Endodermal cell (in vitro differentiated cells): ENCODE data around the gene CLIC6. TPM values are rescaled to one million over a fixed set of nuclear protein-coding genes. Genes with fewer than 3 reads are reported as not detected.

Experiments
- DNase-seq: peaks from one replicate; pipeline ENCODE4 v3.0.0-alpha.2; 2017
- H3K27ac ChIP-seq: 2 replicates; pipeline ENCODE4 v1.5.1; 2013; ENCODE audit warnings: mild to moderate bottlenecking, low read depth, low read length, moderate library complexity
- H3K27me3 ChIP-seq: 2 replicates; pipeline ENCODE4 v1.6.1; 2013; ENCODE audit warnings: mild to moderate bottlenecking, low read length, moderate library complexity; ENCODE audit not compliant: insufficient read depth, control insufficient read depth, poor library complexity, severe bottlenecking
- H3K36me3 ChIP-seq: 2 replicates; pipeline ENCODE4 v1.7.0; 2013; ENCODE audit warnings: mild to moderate bottlenecking, low read length, moderate library complexity; ENCODE audit not compliant: control insufficient read depth, insufficient read depth
- H3K4me1 ChIP-seq: one replicate; pipeline ENCODE4 v1.7.0; 2013; ENCODE audit warnings: low read length; ENCODE audit not compliant: control insufficient read depth, insufficient read depth
- H3K4me3 ChIP-seq: 2 replicates; pipeline ENCODE4 v1.5.1; 2013; ENCODE audit warnings: mild to moderate bottlenecking, low read length, moderate library complexity
- H3K9ac ChIP-seq: 2 replicates; pipeline ENCODE4 v1.6.1; 2013; ENCODE audit warnings: mild to moderate bottlenecking, low read length, moderate library complexity; ENCODE audit not compliant: poor library complexity, severe bottlenecking; ENCODE audit errors: extremely low read depth
- H3K9me3 ChIP-seq: 2 replicates; pipeline ENCODE4 v1.6.1; 2013; ENCODE audit warnings: mild to moderate bottlenecking, low read length, moderate library complexity; ENCODE audit not compliant: control insufficient read depth
- H3K27ac Mint-ChIP-seq: 2 replicates; pipeline ENCODE4 v1.8.0; 2020; ENCODE audit warnings: mixed read lengths
- H3K27me3 Mint-ChIP-seq: 2 replicates; pipeline ENCODE4 v1.8.0; 2021; ENCODE audit warnings: mild to moderate bottlenecking, mixed read lengths; ENCODE audit not compliant: insufficient read depth
- H3K36me3 Mint-ChIP-seq: 2 replicates; pipeline ENCODE4 v1.8.0; 2020; ENCODE audit warnings: low read depth, mixed read lengths
- H3K4me1 Mint-ChIP-seq: 2 replicates; pipeline ENCODE4 v1.8.0; 2020; ENCODE audit warnings: mixed read lengths
- H3K4me3 Mint-ChIP-seq: 2 replicates; pipeline ENCODE4 v1.8.0; 2020; ENCODE audit warnings: mild to moderate bottlenecking, moderate library complexity, mixed read lengths
- H3K9me3 Mint-ChIP-seq: 2 replicates; pipeline ENCODE4 v1.8.0; 2020; ENCODE audit warnings: mild to moderate bottlenecking, mixed read lengths
- CTCF ChIP-seq: fragments of 200-600 bp; sonication (generic); conservative IDR thresholded peaks from 2 replicates; pipeline ENCODE4 v1.5.0; 2021; ENCODE audit warnings: antibody characterized with exemption, mild to moderate bottlenecking
- whole genome bisulfite sequencing, 2 experiments: methylation state at CpG; one replicate each; pipeline versions ENCODE4 v1.1.5 to v1.1.7; 2013; ENCODE audit warnings: missing lambda C conversion rate in 2 of 2, mixed read lengths in 1 of 2; ENCODE audit not compliant: insufficient coverage in 1 of 2, insufficient read length in 1 of 2; 5-methylcytosine and 5-hydroxymethylcytosine counted together
- long read RNA-seq, 4 experiments: library from polyadenylated mRNA in 2 of 4; library from RNA in 1 of 4; library from capped mRNA in 1 of 4; stranded (forward) in 3 of 4; unstranded in 1 of 4; transcript quantifications; one replicate each; pipeline ENCODE4 v2.0.0, GENCODE V29; 2020 to 2021; ENCODE audit warnings: inconsistent platforms in 1 of 4
- polyA plus RNA-seq, 2 experiments: library from polyadenylated mRNA; stranded (reverse); fragments of 50-300 nt; gene quantifications; one replicate each; pipeline ENCODE4 v1.2.3, GENCODE V29; 2013
- total RNA-seq, 2 donors: library from RNA; stranded (reverse); fragmentation: NEBNext Ultra II Directional in 1 of 2; extraction: Animal tissue kit (Norgen Biotek cat#: 25700) in 1 of 2; gene quantifications; 2 replicates in 1 of 2; 3 replicates in 1 of 2; pipeline ENCODE4 v1.2.1, GENCODE V29; 2021

Gene CLIC6
- 1 to 10 TPM; 1.7 to 2.4 TPM for total RNA-seq
- 1.1 TPM for polyA plus RNA-seq (2013, experiment 1 of 2)
- 1.2 TPM for polyA plus RNA-seq (2013, experiment 2 of 2)
- long read RNA-seq, experiment 1, partial matches to known transcripts = 0 of 2 reads
- long read RNA-seq, experiment 1, other reads (novel, unspliced or antisense) = 2 of 2 reads
- long read RNA-seq, experiment 2, partial matches to known transcripts = 1 of 3 reads
- long read RNA-seq, experiment 2, other reads (novel, unspliced or antisense) = 1 of 3 reads
- long read RNA-seq, experiment 3, partial matches to known transcripts = 0 of 1 reads
- long read RNA-seq, experiment 3, other reads (novel, unspliced or antisense) = 0 of 1 reads
- long read RNA-seq, experiment 4, partial matches to known transcripts = 0 of 1 reads
- long read RNA-seq, experiment 4, other reads (novel, unspliced or antisense) = 1 of 1 reads

DNA sequence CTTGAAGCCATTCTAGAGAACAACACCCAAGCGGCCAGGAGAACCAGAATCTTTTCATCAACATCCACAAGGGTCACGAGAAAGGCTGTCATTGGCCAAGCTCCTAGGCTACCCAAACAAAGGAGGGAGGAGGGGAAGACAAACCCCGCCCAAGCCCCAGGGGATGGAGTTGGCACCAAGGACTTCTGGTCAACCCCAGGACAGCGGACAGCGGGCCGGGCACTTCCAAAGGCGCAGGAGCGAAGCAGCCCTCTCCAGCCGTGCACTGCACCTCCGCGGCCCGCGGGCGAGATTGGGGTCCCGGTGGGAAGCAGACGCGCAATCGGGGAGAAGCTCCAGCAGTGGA is at the start of gene CLIC6:
Gene CLIC6 (plus strand): TSS at position 192 of the 346 bp plus-strand sequence. CDS start 395 bp downstream, outside the sequence.
- no peak within 1 kb of the TSS for H3K27ac Mint-ChIP-seq
- H3K4me3 ChIP-seq = peak within 1 kb of the TSS; percentile 73
- H3K4me1 Mint-ChIP-seq = peaks cover 3% of the 10 kb centered on the region
- H3K27me3 Mint-ChIP-seq = peaks cover 83% of the 10 kb centered on the region
- no peak for TF ChIP-seq CTCF
- peaks cover 81% of the 10 kb centered on the region for H3K27me3 ChIP-seq
- H3K4me3 Mint-ChIP-seq = peak within 1 kb of the TSS; percentile 62
- H3K9me3 ChIP-seq = no peaks in the 10 kb centered on the region
- no peaks in the 10 kb centered on the region for H3K36me3 Mint-ChIP-seq
- WGBS, 2 experiments = 3 to 11% methylated on average over 11 to 18 of the region's 18 CpGs
- peak; percentile 92 for DNase-seq
- H3K36me3 ChIP-seq = no peaks in the 10 kb centered on the region
- H3K27ac ChIP-seq = no peak within 1 kb of the TSS
- no peaks in the 10 kb centered on the region for H3K9me3 Mint-ChIP-seq
- no peaks in the 10 kb centered on the region for H3K4me1 ChIP-seq
- no peak within 1 kb of the TSS for H3K9ac ChIP-seq

DNA sequence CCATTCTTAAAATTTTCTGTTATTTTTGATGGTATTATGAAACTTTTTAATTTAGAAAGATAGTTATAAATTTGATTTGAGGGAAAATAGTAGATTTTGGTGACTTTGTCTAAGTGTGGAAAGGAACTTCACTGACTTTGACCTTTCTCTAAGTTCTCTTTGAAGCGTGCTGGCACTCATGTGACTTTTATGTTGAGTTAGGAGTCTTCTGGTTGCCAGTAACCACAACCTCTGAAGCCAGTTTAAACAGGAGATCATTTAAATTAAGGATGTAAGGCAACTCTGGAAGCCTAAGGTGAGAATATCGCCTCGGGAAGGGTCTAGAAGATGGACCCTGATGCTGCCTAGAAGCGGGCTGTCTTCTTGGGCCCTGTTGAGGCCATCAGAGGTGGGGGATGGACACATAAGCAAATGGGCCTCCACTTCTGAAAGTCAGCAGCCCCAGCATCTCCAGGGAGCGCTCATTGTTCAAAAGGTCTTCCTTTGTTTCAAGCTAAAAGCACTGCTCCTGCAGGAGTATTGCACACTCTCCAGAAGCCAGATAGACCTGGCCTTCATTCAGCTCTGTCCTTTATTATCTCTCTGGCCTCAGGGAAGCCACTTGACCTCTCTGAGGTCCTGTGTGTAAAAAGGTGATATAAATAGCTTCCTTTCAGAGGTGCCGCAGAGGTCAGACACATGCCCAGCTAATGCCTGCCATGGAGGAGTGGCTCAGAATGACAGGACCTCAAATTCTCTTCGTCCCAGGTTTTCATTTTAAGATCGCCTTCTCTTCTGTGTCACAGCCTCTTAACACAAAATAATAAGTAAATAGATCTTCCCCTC is 48.7 kb upstream of the CLIC6 start:
- Histone ChIP-seq H3K4me3 (no peak overlapping the region), H3K36me3 (no peaks in the 10 kb centered on the region), H3K27ac (no peak overlapping the region), H3K4me1 (no peaks in the 10 kb centered on the region), H3K27me3 (peaks cover 37% of the 10 kb centered on the region), H3K9ac (no peak overlapping the region), H3K9me3 (no peaks in the 10 kb centered on the region)
- no peak for TF ChIP-seq CTCF
- no peak overlapping the region for H3K27ac Mint-ChIP-seq
- H3K9me3 Mint-ChIP-seq = no peaks in the 10 kb centered on the region
- DNase-seq = peak; percentile 13
- no peak overlapping the region for H3K4me3 Mint-ChIP-seq
- peaks cover 2% of the 10 kb centered on the region for H3K4me1 Mint-ChIP-seq
- H3K27me3 Mint-ChIP-seq = peaks cover 40% of the 10 kb centered on the region
- H3K36me3 Mint-ChIP-seq = no peaks in the 10 kb centered on the region
- 94 to 98% methylated on average over 5 to 8 of the region's 8 CpGs for WGBS, 2 experiments

- no peaks in the 10 kb centered on the region for H3K9me3 ChIP-seq
- no peak for TF ChIP-seq CTCF
- Mint-ChIP-seq H3K27me3 (peaks cover 35% of the 10 kb centered on the region), H3K27ac (no peak overlapping the region), H3K4me3 (no peak overlapping the region), H3K9me3 (no peaks in the 10 kb centered on the region), H3K4me1 (no peaks in the 10 kb centered on the region), H3K36me3 (no peaks in the 10 kb centered on the region)
- H3K27me3 ChIP-seq = peaks cover 25% of the 10 kb centered on the region
- H3K4me3 ChIP-seq = no peak overlapping the region
- H3K9ac ChIP-seq = no peak overlapping the region
- DNase-seq = peak; percentile 2
- H3K36me3 ChIP-seq = no peaks in the 10 kb centered on the region
- H3K4me1 ChIP-seq = no peaks in the 10 kb centered on the region
- WGBS, 2 experiments = 89 to 90% methylated on average over 3 to 4 of the region's 4 CpGs
- H3K27ac ChIP-seq = no peak overlapping the region
Observed at GRCh38 chr21:34621434-34622350, 47.1 kb upstream of the CLIC6 start.
